Kasumi-1 (cell line): Measurements from ENCODE around the gene MRPS2.
"Not testable (repeated sequence)": the region's sequence is repeated elsewhere in the genome, so short reads cannot be mapped to it uniquely, and the experiment has no call there.

Experiments used
- DNase-seq, 2 experiments: peaks; one replicate each; lab custom pipeline; 2025; lab: John Stamatoyannopoulos, UW

The MRPS2 gene

DNA sequence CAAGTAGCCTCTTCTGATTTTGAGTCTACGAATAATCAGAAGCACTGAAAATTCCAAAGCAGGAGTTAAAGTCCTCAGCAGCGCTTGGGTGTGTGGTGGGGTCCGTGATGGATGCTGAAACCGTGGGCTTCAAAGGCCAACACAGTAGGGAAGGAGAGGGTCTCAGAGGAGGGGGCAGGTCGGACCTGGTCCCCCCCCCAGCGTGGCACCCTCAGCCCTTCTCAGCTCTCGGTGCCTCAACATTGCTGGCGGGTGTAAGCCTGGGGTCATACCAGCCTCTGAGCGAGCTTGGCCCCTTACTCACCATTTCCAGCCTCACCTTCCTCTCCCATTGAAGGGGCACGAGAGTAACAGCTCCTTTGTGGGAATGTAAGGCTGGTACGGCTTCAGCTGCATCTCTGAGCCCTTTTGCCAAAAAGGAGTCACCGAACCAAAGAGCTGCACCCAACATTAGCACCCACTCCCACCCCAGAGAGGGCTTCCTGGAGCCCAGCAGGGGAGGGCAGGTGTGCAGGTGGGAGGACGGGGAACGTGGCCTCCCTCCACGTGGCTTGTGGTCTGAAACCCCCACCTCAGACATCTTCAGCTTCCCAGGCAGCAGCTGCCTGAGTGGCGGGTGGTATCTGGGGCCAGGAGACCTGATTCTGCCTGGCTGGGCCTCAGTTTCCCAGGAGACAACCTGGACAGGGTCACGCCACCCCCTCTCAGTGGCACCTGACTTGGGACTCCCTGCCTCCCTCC is 14.0 kb downstream of the MRPS2 start:
- no peak for DNase-seq

DNA sequence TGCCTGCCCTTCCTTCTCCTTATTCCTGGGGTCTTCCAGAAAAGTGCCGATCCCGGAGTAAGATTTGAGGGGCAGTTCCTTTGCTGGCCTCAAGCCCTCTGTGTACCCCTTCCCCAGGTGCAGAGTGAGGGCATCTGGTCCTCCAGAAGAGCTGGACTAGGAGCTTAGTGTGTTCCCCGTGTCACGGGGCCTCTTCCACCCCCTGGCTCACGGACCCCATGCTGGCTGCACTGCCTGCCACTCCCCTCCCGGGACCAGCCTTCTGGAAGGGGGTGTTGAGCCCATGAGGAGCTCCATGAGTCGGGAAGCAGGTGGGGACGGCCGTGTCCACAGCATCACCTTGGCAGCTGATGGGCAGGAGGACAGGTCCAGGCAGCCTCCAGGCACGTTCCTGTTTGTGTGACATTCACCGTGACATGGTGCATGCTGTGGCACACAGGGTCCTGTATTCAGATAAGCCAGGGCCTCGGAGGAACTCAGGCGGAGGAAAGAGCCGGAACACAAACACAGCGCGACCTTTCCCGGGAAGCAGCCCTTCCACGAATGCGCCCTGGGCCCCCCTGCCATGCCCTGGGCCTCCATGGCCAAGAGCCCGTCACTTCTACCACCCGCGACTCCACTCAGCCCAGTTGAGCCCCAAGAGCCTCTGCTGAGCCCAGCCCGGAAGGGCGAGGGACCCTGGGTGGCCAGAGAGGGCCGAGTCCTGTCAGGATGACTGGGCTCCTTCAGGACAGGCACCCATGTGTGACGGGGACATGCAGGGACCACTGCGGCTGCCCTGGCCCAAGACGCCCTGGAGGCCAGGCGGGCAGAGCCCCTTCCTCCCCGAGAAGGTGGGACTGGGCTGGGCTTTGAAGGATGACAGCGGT is 14.8 kb downstream of the MRPS2 start:
- DNase-seq, result no peak

DNA sequence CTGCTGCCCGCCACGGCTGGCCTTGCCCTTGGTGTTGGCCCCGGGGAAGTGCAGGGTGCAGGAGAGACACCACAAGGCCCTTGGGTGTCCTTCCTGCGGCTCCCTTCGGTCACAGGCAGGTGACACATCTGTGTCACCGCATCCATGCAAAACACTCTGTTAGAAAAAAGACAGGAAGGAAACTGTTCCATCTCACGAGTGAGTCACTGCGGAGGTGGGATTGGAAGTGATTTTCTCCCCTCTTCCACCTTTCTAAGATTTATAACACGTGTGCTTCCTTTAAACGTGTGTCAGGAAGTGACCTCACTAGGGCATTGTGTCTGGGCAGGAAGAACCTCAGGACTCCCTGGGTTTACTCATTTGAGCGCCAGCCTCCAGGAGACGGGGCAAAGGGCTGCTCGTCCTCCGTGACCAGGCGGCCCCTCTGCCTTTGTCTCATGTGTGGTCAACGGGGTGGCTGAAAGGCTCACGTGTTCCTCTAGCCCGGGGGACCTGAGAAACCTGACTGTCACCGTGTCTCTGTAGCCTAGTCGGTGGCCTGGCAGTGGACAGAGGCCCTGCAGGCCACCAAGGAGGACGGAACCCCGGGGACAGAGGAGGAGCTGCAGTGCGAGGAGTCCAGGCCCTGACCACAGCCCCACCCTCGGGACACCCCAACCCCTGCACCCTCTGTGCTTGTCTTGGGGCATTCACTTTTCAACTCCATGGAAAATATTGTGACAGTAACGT is 15.8 kb downstream of the MRPS2 start:
- no peak for DNase-seq

DNA sequence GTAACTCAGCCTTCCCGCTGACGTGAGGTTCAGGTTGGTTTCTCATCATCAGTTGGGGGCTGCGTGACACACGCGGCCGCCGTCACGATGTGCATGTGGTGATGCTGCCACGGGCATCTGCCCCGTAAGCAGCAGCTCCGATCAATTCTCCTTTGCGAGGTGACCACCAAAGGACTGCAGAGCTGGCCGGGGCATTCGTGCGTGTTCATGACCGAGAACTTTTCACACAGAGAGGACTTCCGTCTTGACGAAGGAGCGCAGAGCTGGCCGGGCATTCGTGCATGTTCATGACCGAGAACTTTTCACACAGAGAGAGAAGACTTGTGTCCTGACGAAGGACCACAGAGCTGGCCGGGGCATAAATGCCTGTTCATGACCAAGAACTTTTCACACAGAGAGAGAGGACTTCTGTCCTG is 16.9 kb downstream of the MRPS2 start:
- DNase-seq, result no peak

DNA sequence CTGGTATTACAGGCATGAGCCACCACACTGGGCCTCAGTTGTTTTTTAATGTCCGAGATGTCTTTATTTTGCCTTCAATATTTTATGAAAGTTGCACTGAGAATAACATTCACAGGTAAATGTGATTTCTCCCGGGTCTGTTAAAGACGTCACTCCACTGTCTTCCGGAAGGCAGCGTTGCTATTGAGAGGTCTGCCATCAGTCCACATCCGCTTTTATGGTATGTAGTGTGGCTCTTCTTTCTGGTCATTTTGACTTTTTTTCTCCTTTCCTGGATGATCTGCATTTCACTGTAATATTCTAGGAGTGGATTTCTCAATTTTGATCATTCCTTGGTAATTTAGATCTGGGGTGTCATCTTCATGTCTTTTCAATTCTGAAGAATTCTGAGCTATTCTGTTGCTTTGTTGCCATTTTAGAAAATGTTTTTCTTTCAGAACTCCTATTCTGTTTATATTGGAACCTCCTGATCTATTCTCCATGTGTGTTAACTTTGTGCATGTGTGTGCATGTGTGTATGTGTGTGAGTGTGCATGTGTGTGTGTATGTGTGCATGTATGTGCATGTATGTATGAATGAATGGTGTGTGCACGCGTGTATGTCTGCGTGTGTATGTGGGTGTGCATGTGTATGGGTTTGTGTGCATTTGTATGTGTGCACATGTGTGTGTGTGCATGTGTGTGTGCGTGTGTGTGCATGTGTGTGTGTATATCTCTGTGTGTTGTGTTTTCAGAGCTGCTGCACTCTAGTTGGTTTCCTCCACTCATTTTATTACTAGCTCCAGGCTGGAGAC is 18.9 kb downstream of the MRPS2 start:
- no peak for DNase-seq

DNA sequence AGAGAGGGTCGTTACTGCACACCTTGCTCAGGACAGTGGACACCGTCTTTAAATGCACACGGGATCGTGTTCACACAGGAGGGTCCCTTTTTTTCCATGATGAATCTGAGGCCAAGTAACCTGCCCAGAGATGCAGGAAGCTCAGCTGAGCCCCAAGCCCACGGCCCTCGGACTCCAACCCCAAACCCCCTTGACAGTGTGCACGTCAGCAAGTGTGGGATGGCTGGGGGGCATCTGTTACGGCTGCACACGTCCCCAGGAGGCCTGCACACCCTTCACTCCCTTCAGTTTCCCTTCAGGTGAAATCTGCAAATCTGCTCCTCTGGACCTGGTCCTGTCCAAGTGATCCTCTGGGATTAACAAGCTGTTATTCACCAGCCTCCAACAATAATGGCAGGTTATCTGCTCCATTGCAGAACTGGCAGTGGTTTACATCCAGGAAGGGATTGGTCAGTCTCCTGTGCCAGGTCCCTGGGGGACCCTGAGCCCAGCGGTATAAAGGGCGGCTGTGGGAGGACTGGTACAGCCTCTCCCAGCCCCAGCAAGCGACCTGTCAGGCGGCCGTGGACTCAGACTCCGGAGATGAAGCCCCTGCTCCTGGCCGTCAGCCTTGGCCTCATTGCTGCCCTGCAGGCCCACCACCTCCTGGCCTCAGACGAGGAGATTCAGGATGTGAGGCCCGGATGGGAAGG is 20.6 kb downstream of the MRPS2 start, which contains the start of gene LCN1:
LCN1 (plus strand) TSS at position 525 of the 692 bp plus-strand sequence; CDS start at position 583, 58 bp downstream.
- no peak for DNase-seq

DNA sequence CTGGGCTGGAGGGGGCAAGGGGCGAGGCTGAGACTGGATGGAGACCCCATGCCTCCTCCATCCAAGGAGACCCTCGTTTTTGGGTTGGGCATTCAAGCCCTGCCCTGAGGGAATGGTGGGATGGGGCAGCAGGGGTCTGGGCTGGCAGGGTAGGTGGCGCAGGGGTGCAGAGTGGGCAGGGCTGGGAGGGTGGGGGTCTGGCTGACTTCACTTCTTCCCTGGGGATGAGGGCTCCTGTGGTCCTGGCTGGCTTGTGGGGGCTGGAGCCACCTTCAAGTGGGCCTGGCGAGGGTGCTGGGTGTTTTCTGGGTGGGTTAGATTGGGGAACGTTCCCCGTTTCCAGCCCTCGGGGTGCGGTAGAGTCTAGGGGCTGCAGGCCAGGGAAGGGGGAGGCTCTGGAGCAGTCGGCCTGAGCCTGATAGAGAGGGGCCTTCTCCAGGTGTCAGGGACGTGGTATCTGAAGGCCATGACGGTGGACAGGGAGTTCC is 21.2 kb downstream of the MRPS2 start:
- DNase-seq, result no peak

DNA sequence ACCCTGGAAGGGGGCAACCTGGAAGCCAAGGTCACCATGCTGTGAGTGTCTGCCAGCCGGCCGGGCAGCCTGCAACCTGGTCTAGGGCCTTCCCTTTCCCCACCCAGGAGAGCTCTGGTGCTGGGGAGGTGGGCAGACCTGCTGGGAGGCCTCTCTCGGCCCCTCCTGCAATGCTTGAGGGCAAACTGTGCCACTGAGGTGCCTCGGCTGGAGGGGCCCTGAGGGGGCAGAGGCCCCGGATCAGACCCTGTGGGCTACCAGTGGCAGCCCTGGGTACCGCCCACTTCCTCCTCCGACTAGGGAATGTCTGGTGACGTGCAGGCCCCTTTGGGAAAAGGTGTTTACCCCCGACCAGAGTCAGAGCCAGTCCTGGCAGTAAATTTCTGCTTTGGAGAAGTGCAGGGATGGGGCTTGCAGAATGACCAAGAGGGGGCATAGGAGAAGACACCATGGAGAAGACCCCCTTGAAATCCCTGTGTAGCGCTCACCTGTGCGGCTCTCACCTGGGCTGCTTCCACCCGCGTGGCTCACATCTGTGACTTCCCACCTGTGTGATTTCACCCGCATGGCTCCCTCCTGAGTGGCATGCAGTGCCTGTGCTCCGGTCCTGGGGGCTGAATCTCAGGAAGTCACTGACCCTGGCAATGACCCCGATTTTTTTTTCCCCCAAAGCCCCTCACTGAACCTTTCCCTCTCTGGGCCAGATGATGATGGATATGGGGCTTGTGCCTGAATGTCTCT is 21.8 kb downstream of the MRPS2 start:
- DNase-seq, result no peak

DNA sequence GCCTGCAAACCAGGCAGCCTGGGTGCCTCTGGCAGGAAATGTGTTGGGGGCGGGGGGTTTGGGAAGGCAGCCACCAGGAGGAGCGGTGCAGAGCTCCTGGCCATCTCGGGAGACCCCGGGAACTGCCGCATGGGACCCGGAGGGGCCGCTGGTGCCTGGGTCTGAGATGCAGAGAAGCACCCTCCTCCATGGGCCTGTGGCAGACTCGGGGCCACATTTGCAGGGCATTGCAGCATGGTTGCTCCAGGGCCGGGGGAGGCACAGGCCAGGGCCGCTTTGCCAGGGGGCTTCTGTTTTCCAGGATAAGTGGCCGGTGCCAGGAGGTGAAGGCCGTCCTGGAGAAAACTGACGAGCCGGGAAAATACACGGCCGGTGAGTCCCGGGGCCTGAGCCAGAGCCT is 22.4 kb downstream of the MRPS2 start:
- no peak for DNase-seq

DNA sequence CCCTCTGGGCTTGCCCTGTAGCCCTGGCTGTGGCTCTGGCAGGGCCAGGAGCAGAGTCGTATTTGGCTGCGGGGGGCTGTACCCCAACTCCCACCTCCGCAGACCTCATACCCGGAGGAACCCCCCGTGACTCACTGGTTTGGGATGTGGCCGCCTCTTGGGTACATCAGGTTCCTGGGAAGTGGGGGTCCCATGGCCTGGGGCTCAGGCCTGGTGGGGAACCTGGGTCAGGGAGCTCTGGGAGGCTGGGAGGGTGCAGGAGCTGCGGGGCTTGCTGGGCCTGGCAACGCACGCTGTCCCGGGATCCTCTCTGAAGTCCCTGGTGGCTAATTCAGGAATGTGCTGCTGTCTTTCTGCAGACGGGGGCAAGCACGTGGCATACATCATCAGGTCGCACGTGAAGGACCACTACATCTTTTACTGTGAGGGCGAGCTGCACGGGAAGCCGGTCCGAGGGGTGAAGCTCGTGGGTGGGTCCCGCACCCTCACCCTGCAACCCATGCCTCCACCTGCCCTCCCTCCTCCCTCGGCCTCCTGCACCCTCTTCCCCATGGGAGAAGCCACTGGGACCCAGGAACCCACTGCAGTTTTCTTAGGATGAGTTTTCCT is 23.1 kb downstream of the MRPS2 start:
- no peak for DNase-seq

DNA sequence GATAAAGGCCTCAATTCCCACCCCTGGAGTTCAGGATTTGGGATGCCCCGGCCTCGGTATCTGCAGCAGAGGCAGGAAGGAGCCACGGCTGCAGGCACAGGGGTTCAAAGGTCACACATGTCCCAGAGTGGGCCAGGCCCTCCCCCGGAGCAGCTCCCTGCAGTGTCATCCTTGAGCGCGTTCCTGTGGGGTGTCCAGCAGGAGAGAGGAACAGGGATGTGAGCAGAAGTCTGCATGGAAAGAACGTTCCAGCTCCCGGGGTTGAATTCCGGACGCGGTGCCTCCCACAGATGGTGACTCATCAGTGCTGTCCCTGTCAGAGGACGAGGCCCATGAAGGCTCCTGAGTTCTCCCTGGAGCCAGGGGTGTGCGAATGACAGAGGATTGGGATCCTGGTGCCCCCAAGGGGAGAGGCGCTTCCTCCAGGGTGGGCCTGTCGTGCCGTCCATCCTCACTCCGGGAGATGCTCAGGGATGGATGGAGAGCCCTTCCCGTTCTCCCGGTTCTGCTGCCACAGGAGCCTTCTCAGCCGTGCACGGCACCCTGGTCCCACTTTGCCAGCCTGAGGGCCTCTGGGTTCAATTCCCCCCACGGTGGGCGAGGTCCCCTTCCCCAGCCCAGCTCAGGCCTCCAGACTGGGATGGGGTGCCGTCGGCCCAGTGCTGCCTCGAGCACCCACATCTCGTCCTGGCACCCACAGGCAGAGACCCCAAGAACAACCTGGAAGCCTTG is 23.8 kb downstream of the MRPS2 start:
- DNase-seq, result no peak

DNA sequence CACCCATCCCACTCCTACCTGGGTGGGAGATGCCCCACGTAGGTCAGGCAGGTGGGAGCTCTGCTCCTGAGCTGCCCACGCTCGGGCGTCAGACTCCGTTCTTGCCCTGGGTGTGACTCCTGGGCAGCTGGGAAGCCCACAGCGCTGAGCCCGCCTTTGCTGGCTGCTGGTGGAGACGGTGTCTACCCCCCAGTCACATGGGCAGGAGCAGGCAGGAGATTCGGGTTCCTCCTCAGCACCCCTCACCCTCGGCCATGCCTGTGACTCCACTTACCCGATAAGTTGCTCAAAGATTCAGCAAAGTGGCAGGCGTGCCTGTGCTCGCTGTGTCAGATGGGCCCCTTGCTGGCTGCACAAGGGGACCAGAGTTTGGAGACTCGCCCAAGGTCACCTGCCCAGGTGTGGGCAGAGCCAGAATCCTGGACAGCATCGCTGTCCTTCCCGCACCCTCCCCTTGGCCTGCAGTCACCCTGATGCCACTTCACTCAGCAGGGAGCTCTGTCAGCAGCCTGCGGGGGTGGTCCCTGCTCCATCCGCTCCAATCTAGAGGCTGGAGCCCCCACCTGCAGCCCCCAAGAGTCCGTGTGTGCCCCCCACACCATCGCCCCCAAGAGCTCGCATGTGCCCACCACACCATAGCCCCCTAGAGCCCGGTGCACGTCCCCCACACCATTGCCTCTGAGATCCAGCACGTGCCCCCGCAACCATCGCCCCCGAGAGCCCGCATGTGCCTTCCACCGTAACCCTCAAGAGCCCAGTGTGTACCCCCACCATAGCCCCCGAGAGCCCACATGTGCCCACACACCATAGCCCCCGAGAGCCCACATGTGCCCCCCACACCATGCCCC is 25.0 kb downstream of the MRPS2 start:
- DNase-seq, result no peak

DNA sequence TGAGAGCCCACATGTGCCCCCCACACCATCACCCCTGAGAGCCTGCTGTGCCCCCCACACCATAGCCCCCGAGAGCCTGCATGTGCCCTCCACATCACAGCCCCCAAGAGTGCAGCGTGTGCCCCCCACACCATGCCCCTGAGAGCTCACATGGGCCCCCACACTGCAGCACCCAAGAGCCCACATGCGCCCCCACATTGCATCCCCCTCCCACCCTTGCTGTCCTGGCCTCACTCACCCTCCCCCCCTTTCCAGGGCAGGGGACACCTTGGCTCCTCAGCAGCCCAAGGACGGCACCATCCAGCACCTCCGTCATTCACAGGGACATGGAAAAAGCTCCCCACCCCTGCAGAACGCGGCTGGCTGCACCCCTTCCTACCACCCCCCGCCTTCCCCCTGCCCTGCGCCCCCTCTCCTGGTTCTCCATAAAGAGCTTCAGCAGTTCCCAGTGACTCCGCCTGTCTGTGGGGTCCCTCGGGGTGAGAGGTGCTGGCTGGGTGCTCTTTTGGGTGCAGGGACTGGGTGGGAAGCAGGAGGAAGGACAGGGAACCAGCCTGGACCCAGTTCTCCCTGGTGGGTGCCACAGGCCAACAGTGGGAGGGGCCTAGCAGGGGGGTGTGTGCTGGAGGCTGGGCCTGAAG is 25.7 kb downstream of the MRPS2 start:
- DNase-seq, result no peak

DNA sequence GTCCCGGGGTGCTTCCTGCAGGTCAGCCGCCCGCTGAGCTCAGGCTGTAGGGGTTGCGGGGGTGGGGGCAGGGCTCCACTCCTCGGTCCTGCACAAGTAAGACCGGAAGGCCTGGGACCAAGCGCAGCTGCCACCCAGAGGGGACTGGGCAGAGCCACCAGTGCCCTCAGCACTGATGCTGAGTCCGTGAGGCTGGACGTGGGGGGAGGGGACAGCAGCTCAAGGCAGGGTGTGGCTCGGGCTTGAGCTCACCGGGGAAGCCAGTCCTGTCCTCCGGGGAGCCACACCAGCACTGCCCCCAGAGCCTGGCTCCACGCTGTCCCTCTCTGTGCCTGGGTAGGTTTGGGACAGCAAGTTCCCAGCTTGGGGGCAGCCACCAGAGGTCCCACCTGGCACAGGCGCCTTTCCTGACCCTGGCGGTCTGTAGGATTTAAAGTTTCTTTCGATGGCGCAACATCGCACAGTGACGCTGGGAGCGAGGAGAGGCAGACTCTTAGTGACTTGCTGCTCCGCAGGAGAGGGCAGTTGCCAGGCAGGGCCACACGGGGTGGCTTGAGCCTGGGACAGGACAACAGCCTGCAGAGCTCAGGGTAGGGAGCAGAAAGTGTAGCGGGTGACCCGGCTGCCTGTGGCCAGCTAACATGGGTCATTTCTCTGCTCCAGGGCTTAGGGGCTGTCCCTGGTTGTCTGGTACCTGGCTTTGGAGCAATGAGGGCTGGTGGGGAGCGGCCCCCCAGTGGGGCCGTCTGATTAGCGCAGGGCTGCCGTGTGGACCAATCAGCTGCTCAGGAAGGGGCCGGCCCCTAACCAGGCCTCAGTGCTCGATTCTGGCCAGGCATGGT is 26.5 kb downstream of the MRPS2 start:
- no peak for DNase-seq

DNA sequence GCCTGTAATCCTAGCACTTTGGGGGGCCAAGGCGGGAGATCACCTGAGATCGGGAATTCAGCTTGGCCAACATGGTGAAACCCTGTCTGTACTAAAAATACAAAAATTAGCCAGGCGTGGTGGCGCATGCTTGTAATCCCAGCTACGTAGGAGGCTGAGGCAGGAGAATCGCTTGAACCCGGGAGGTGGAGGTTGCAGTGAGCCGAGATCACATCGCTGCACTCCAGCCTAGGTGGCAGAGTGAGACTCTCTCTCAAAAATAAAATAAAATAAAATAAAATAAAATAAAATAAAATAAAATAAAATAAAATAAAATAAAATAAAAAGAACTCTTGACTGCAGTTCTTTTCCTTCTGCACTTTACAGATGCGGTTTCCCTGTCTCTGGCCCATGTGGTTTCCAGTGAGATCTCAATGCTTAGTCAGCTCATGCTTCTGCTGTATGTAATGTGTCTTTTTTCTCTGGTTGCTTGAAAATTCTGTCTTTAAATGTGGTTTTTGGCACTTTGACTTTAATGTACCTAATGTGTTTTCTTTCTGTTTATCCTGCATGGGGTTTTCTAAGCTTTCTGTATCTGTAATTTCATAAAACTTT is 28.5 kb downstream of the MRPS2 start:
- not testable (repeated sequence) for DNase-seq

DNA sequence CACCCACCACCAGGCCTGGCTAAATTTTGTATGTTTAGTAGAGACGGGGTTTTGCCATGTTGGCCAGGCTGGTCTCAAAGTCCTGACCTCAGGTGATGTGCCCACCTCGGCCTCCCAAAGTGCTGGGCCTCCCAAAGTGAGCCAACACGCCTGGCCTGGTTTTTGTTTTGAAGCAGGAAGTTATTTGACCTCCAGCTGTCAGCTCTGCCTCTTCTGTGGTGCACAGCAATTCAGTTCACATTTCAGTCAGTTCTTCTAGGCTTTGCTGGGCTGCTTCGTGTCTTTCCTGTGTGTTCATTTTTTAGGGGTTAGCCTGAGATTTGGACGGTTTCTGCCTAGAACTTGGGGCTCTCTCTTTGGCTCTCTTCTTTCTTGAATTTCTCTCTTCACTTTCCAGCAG is 29.7 kb downstream of the MRPS2 start:
- no peak for DNase-seq
